NCI-H2081 treated with DMSO at 0.1 percent for 48 hours (cell line): ENCODE measurements around the gene NME8.
A peak's percentile ranks its signal among the peaks of the same experiment; 100 is the strongest.

Experiments
- DNase-seq: peaks from one replicate; lab custom pipeline; 2025; lab: John Stamatoyannopoulos, UW

Gene NME8

DNA sequence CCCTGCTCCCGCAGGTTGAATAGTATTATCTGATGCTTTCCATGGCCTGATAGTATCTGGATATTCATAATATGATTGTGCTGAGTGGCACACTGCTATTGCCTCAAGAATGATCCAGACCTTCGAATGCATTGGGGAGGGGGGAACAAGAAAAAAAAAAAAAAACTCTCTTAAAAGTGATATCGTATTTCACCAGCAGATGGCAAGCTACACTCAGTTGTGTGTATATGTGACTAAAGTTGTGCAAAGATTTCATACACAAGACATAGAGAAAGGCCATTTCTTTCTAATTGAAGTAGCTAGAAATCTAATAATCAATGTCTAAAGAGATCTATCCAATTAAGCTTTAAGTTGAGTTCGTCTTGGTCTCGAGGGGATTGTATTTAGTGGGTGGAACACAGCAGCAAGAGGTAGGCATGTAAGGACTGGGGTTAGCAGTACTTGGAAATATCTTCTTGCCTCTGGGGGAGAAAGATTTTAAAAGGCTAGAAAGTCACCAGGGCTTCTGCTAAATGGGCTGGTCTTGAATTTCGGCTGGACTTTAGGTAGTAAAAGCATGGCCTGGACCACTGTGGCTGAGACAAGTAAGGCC lies 52.9 kb downstream of the NME8 start:
- DNase-seq: peak; percentile 27

DNA sequence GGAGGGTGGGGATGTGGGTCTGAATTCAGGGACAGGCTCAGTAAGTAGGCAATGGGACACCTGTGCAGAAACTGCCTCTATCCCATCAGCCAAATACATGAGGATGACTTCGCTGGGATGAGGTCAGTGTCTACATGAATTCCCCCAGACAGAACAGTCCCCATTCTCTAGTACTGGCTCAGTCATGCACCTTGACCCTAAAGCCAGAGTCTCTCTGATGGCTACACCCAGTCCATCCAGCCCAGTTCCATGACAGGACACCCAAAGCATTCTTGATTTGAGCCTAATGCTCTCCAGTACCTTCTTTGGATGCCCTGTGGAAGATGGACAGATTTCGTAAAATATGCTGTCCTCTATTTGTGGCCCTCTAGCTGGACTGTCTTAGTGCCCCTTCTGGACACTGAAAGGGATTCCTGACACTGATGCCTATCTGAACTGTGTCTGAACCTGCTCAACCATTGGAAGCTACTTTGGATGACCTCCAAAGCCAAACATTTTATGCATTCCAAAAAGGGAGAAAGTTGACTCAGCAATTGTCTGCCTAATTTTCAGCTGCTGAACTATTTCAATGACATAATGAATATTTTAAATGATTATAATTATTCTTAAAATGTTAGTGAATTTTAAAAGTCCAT lies 53.6 kb downstream of the NME8 start:
- no peak for DNase-seq

DNA sequence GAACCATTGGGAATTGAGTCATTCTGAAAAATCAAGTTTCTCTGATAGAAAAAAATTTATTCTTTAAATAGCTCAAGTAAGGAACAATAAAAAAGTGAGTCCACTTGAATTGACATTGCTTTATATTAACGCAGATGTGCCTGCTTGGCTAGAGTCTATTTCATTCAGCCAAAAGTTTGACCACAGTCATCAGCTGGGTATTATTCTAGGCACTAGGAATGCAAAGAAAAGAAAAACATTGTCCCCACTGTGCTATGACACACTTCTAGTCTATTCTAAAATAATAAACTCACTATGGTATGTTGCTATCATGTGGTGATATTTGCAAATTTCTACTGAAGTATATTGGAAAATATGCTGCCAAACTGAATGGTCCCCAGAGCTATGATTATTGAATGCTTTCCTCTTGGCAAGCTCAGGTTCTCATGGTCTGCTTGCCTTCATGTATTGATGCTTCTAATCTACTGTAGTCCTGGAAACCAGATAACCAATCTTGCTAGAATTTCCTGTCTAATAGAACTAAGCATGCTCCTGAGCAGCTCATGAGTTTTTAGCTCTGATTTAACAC lies 59.9 kb downstream of the NME8 start:
- no peak for DNase-seq

GRCh38 chr7:37912756-37913155 lies 64.4 kb downstream of the NME8 start:
- DNase-seq: no peak

DNA sequence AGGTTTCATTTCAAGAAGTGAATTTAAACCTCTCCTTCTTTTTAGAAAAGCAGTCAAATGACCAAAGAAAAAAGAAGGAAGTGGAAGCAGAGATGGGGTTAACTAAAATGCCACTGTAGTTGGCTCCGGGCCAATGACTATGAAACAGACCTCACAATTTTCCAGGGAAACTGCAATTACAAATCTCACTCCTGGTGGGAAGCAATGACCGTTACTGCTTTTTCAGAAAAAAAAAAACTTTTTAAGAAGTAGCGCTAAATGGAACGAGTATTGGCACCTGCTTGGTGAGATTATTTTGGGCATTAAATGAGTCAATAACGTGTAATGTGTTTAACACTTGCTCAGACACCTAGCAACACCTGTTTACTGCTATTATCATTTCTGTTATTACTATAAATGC lies 67.0 kb downstream of the NME8 start:
- DNase-seq: no peak

- no peak for DNase-seq
Observed at GRCh38 chr7:37916017-37916672, 67.7 kb downstream of the NME8 start.

DNA sequence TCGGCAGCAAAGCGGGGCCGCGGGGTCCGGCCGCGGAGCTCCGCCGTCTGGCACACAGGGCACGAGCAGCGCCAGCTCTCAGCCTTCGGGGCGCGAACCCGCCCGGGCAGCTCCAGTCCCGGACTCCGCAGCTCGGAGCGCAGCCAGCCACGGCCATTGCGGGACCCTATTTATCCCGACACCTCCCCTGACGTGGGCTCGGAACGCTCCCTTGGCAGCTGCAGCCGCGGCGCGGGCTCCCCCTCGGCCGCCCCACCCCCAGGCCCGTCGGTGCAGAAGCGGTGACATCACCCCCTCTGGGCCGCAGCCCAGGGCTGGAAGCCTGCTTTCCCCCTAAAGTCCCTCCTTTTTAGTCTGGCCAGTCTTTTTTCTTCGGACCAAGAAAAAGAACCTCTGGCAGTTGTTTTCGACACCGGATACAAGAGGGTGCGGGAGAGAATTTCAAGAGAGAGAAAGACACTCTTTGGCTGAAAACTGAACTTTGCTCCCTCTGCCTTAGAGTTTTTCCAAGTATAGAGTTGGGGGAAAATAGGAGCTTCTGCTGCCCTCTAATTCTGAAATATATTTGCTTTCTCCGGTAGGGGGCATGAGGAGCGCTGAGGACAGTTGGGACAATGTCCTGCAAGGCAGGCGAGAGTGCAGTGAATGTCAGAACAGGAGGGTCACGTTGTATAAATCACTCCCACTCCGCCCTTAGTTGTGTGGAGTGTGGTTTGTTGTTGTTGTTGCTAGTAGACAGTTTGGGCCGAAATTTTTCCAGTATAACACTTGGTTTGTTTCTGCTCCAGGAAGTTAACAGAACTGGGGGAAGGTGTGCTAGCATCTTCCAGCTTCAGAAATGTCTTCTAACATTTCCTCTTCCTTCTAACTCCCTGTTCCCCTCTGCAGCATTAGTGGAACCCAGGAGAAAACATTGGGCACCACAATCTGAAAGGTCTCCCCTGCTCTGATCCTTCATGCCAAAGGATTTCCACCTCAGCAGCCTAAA lies 68.6 kb downstream of the NME8 start, which contains the start of gene SFRP4:
SFRP4 (minus strand) TSS at position 145 of the 988 bp plus-strand sequence. CDS start 280 bp downstream, outside the sequence.
- no peak for DNase-seq

- DNase-seq: no peak
Observed at GRCh38 chr7:37918526-37918925, 70.1 kb downstream of the NME8 start.

DNA sequence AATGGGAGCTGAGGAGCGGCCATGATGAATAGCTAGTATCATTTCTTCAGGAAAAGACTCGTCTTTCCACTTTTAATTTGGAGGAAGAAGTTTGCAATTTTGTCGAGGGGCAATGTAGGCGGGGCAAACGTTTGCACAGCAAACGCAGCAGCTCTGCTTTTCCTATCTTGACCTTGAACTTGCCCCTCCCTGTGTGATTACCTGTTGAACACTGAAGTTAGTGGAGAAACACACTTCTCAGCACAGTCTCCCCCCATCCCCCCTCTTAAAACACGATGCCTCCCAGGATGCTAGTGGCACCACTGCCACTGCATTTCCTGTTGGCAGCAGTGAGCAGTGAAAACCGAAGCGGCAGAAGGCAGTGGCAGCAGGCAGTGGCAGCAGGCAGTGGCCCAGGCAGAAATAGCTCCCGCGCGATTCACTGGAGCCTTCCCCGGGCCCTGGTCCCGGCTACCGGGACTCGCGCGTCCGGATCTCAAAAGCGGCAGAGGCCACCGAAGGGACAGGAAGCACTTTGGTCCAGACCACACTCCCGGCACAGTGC lies 72.0 kb downstream of the NME8 start, which contains the start of gene EPDR1:
EPDR1 (plus strand) TSS at position 336 of the 544 bp plus-strand sequence. CDS start 300 bp downstream, outside the sequence.
- peak; percentile 60 for DNase-seq

- DNase-seq: no peak
Observed at GRCh38 chr7:37920849-37921805, 72.7 kb downstream of the NME8 start.

- DNase-seq: no peak
Observed at GRCh38 chr7:37921876-37922275, 73.5 kb downstream of the NME8 start.

- DNase-seq: no peak
Observed at GRCh38 chr7:37923996-37924395, 75.6 kb downstream of the NME8 start.

DNA sequence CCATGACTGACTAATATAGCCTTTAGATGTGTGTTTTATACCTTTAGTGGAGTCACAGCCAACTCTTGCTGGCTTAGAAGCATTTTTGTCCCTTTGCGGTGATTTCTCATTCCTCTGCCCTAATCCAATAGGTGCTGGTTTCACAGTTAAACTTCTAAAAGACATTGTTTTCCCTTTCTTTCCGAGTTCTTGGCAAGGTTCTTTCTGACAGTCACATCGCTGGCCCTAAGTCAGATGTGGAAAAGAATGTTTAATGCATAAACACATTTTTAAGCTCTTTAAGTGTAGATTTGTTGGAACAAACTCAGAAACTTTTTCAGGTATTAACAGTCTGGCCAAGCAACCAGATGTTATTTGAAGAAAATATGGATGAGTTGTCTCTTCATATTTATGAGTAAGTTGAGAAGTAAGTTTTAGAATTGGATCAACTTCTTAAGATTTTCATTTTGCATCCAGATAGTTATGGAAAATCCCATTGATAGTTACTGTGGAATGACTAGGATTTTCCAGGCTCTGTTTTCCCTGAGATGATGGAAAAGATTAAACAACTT lies 76.2 kb downstream of the NME8 start:
- no peak for DNase-seq

- DNase-seq: no peak
Observed at GRCh38 chr7:37925620-37926019, 77.2 kb downstream of the NME8 start.

- DNase-seq: no peak
Observed at GRCh38 chr7:37927773-37928444, 79.5 kb downstream of the NME8 start.

DNA sequence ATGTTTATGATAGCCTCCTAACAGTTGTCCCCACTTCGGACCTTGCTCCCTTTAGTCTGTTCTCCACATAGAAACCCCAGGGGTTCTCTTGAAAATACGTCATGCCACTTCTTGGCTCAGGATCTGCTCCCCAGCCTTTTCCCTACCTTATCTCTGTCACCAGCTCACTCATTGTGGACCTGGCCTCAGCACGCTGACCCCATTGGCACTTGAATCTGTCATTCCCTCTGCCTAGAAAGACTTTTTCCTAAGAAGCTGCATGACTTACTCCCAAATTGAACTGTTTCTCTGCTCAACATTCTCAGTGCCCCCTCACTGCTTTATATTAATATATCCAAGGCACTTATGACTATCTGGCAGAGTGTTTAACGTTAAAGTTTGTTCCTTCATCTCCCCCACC lies 80.5 kb downstream of the NME8 start:
- DNase-seq: no peak

- no peak for DNase-seq
Observed at GRCh38 chr7:37930226-37930948, 82.0 kb downstream of the NME8 start.

- DNase-seq: no peak
Observed at GRCh38 chr7:37932543-37932942, 84.1 kb downstream of the NME8 start.
